Endothelial cell of umbilical vein (primary cell): ENCODE results near the gene ELK3. TPM values are rescaled to one million over a fixed set of nuclear protein-coding genes. Genes with fewer than 3 reads are reported as not detected.

Experiments used
- BruUV-seq: library from RNA; stranded (reverse); fragments of 400-500 nt; replicated peaks from 2 replicates; lab custom pipeline; 2021; lab: Mats Ljungman, UMichigan
- CTCF ChIA-PET: fragments of 300-600, 350-600 bp; sonication (Branson Sonifier 250); formaldehyde crosslinking; loops from one replicate; lab custom pipeline; 2021; ENCODE audit warnings: antibody characterized with exemption, inconsistent platforms; lab: Charles Lee
- POLR2A ChIA-PET: fragments of 300-600, 350-600 bp; sonication (Branson Sonifier 250); formaldehyde crosslinking; loops from one replicate; lab custom pipeline; 2021; ENCODE audit warnings: antibody characterized with exemption, inconsistent platforms; lab: Charles Lee
- DNase-seq: peaks from one replicate; pipeline ENCODE4 v3.0.0-alpha.2; 2011; ENCODE audit warnings: low read depth, low spot score
- FAIRE-seq: peaks from 2 replicates; lab custom pipeline; 2011; peaks lifted over from hg19 to GRCh38; lab: Jason Lieb, UNC
- H2AFZ ChIP-seq: 2 replicates; pipeline ENCODE4 v1.6.0; 2012; ENCODE audit warnings: low read depth, low read length, control low read depth, inconsistent platforms
- H3K27ac ChIP-seq: 2 replicates; pipeline ENCODE4 v1.5.1; 2011; ENCODE audit warnings: low read depth, mild to moderate bottlenecking, control low read depth, low read length, moderate library complexity; ENCODE audit not compliant: insufficient read depth
- H3K27me3 ChIP-seq, 2 experiments: 2 replicates each; pipeline versions ENCODE4 v1.6.0 to v1.6.1; 2011; ENCODE audit warnings: low read length in 2 of 2, mixed read lengths in 1 of 2; ENCODE audit not compliant: control insufficient read depth in 2 of 2, insufficient read depth in 2 of 2
- H3K36me3 ChIP-seq, 2 experiments: 2 replicates in 1 of 2; 3 replicates in 1 of 2; pipeline ENCODE4 v1.5.1; 2011; ENCODE audit warnings: low read length in 2 of 2, mild to moderate bottlenecking in 1 of 2, moderate library complexity in 1 of 2; ENCODE audit not compliant: control insufficient read depth in 2 of 2, insufficient read depth in 2 of 2; ENCODE audit errors: extremely low read depth in 1 of 2
- H3K4me1 ChIP-seq: 3 replicates; pipeline ENCODE4 v1.5.1; 2011; ENCODE audit warnings: mild to moderate bottlenecking, low read length; ENCODE audit not compliant: control insufficient read depth, insufficient read depth; ENCODE audit errors: extremely low read depth
- H3K4me2 ChIP-seq: 2 replicates; pipeline ENCODE4 v1.6.1; 2011; ENCODE audit warnings: low read length, control low read depth, mixed read lengths; ENCODE audit not compliant: insufficient read depth
- H3K4me3 ChIP-seq, 3 experiments: fragments of 200-600 bp in 1 of 3; sonication (generic), shearing (Covaris generic) in 1 of 3; replicated peaks in 1 of 3; 2 replicates each; pipeline ENCODE4 v1.5.1; 2011 to 2016; ENCODE audit warnings: control low read depth in 3 of 3, low read length in 3 of 3, mild to moderate bottlenecking in 2 of 3, inconsistent platforms in 1 of 3, low read depth in 1 of 3, moderate library complexity in 1 of 3; ENCODE audit not compliant: insufficient read depth in 1 of 3
- H3K79me2 ChIP-seq: 2 replicates; pipeline ENCODE4 v1.6.0; 2012; ENCODE audit warnings: low read length, inconsistent platforms; ENCODE audit not compliant: control insufficient read depth, insufficient read depth
- H3K9ac ChIP-seq: replicated peaks from 2 replicates; pipeline ENCODE3; 2011; ENCODE audit warnings: low read length, control low read depth; ENCODE audit not compliant: insufficient read depth; ENCODE audit errors: extremely low read depth
- H3K9me1 ChIP-seq: replicated peaks from 3 replicates; pipeline ENCODE4 v1.6.0; 2011; ENCODE audit warnings: mild to moderate bottlenecking, low read length; ENCODE audit not compliant: control insufficient read depth, insufficient read depth; ENCODE audit errors: extremely low read depth
- H3K9me3 ChIP-seq: replicated peaks from 2 replicates; pipeline ENCODE4 v1.5.1; 2012; ENCODE audit warnings: low read length, inconsistent platforms; ENCODE audit not compliant: control insufficient read depth, insufficient read depth
- H4K20me1 ChIP-seq: replicated peaks from 2 replicates; pipeline ENCODE3; 2011; ENCODE audit warnings: mild to moderate bottlenecking, low read length; ENCODE audit not compliant: control insufficient read depth, insufficient read depth; ENCODE audit errors: extremely low read depth
- CTCF ChIP-seq, 2 donors: IDR thresholded peaks; 1 replicate in 1 of 2; 2 replicates in 1 of 2; pipeline ENCODE4 v1.5.1; 2011; ENCODE audit warnings: low read length in 2 of 2, mild to moderate bottlenecking in 2 of 2, moderate library complexity in 2 of 2, control low read depth in 1 of 2, inconsistent platforms in 1 of 2, low read depth in 1 of 2; ENCODE audit not compliant: insufficient read depth in 1 of 2; ENCODE audit errors: extremely low read depth in 1 of 2
- EZH2 ChIP-seq: IDR thresholded peaks from 2 replicates; pipeline ENCODE4 v1.6.1; 2012; ENCODE audit warnings: borderline replicate concordance, low read depth, mild to moderate bottlenecking, moderate library complexity, low read length, inconsistent platforms; ENCODE audit not compliant: severe bottlenecking
- FOS ChIP-seq: IDR thresholded peaks from 2 replicates; pipeline ENCODE4 v1.6.1; 2011; ENCODE audit warnings: mild to moderate bottlenecking, low read length, moderate library complexity, borderline replicate concordance; ENCODE audit not compliant: insufficient read depth
- GATA2 ChIP-seq: IDR thresholded peaks from 2 replicates; pipeline ENCODE4 v1.7.0; 2011; ENCODE audit warnings: low read depth, mild to moderate bottlenecking, moderate library complexity, mixed read lengths, low read length; ENCODE audit not compliant: insufficient read length, insufficient read depth
- JUN ChIP-seq: IDR thresholded peaks from 2 replicates; pipeline ENCODE4 v1.6.1; 2011; ENCODE audit warnings: borderline replicate concordance, low read depth; ENCODE audit not compliant: insufficient read length, insufficient read depth
- MAX ChIP-seq: IDR thresholded peaks from 2 replicates; pipeline ENCODE4 v1.6.1; 2011; ENCODE audit not compliant: insufficient read depth, insufficient read length
- MYC ChIP-seq: IDR thresholded peaks from one replicate; pipeline ENCODE4 v1.6.1; 2011; ENCODE audit warnings: mild to moderate bottlenecking, low read depth, low read length
- POLR2A ChIP-seq: IDR thresholded peaks from 2 replicates; pipeline ENCODE4 v1.6.1; 2012; ENCODE audit warnings: low read depth, mild to moderate bottlenecking, control low read depth, low read length
- POLR2AphosphoS5 ChIP-seq: IDR thresholded peaks from 2 replicates; pipeline ENCODE4 v1.6.1; 2012; ENCODE audit warnings: low read depth, mild to moderate bottlenecking, control low read depth, low read length, moderate library complexity; ENCODE audit not compliant: insufficient read depth
- dilution Hi-C: fragments of 300-500 bp; cut with MboI; formaldehyde crosslinking; loops from one replicate; pipeline ENCODE4 v1.15.0; 2019; ENCODE audit warnings: low sequenced_read_pairs; ENCODE audit not compliant: extremely low pct_ligation_motif_present
- intact Hi-C: fragments of 100-400 bp; cut with micrococcal nuclease; formaldehyde crosslinking; loops from one replicate; pipeline ENCODE4 v1.10.0; 2022
- polyA plus RNA-seq, 4 experiments: library from polyadenylated mRNA; depleted of rRNA in 3 of 4; stranded (reverse) in 3 of 4; unstranded in 1 of 4; fragments of >200 nt; gene quantifications; 2 replicates each; pipeline versions ENCODE4 v1.2.1 to v1.2.3, GENCODE V29; 2011 to 2012; ENCODE audit warnings: missing spikeins in 1 of 4
- total RNA-seq: library from RNA; stranded (reverse); gene quantifications from 2 replicates; pipeline ENCODE4 v1.2.3, GENCODE V29; 2021

Gene ELK3
- total and polyA plus RNA-seq, 2 donors (not counting 3 experiments of a cell fraction or from before 2014, with no cell fraction given) = 64.8 to 132 TPM

- DNase-seq (peak; percentile 88), FAIRE-seq (peak; percentile 12)
- no peak for TF ChIP-seq FOS
- peak; percentile 38 for TF ChIP-seq JUN
- no peak for TF ChIP-seq MAX
- no peak for TF ChIP-seq CTCF (IDR thresholded peaks at IDR 0.05; ENCODE audit: extremely low read depth in 1 of 2, insufficient read depth in 1 of 2, low read depth in 1 of 2, low read length in 2 of 2)
- TF ChIP-seq POLR2A = peak; percentile 67
- no peak for TF ChIP-seq EZH2
- TF ChIP-seq POLR2AphosphoS5 = peak; percentile 58
- TF ChIP-seq GATA2 = peak; percentile 17
- TF ChIP-seq MYC = no peak
- CTCF ChIA-PET = interaction anchor here (0.7 to 1.1 kb wide), 3 partner anchors 9 to 253 kb away, joined by 3 read pairs; no protein-coding TSS in a partner anchor
- Histone ChIP-seq H3K9me3 (no peaks in the 10 kb centered on the region), H3K4me1 (peaks cover 49% of the 10 kb centered on the region), H3K36me3 (peaks cover 19 to 27% of the 10 kb centered on the region in 2 experiments), H3K9ac (no peak overlapping the region), H3K9me1 (no peaks in the 10 kb centered on the region), H3K4me3 (no peak overlapping the region), H3K4me2 (no peak overlapping the region), H3K79me2 (peaks cover 31% of the 10 kb centered on the region), H2AFZ (no peak overlapping the region), H4K20me1 (peaks cover 7% of the 10 kb centered on the region), H3K27me3 (no peaks in the 10 kb centered on the region), H3K27ac (peak overlapping the region; percentile 60)
- BruUV-seq = no TSS peak
- dilution Hi-C loops = no loop called here
- POLR2A ChIA-PET = interaction anchor here (0.7 to 1.2 kb wide), 2 partner anchors 133 to 157 kb away, joined by 3 to 4 read pairs; no protein-coding TSS in a partner anchor
- intact Hi-C loops = loop anchor here (2.0 to 5.0 kb wide), 3 partner anchors 134 to 253 kb away; no protein-coding TSS in a partner anchor
These were observed 69.3 kb downstream of the ELK3 start for GRCh38 chr12:96263449-96263902.
